Motor neuron (in vitro differentiated cells): ENCODE measurements around the gene ID3. TPM values are rescaled to one million over a fixed set of nuclear protein-coding genes. Genes with fewer than 3 reads are reported as not detected.

ENCODE experiments used
- ATAC-seq, 8 experiments: fragments of 200-7000 bp; cut with Tn5 transposase; replicated peaks in 6 of 8; 2 replicates each; pipeline ENCODE4 v1.8.0; 2021; ENCODE audit warnings: mild to moderate bottlenecking in 8 of 8, moderate library complexity in 8 of 8
- H3K27ac ChIP-seq, 2 donors: fragments of 250-450 bp; sonication (Bioruptor Pico); 2 replicates each; pipeline ENCODE4 v1.9.0; 2021; ENCODE audit warnings: antibody characterized with exemption in 2 of 2, mild to moderate bottlenecking in 2 of 2, moderate library complexity in 1 of 2
- H3K4me1 ChIP-seq, 2 donors: fragments of 250-450 bp; sonication (Bioruptor Pico); replicated peaks in 1 of 2; 2 replicates each; pipeline ENCODE4 v1.6.1; 2021; ENCODE audit warnings: antibody characterized with exemption in 2 of 2, mild to moderate bottlenecking in 2 of 2, moderate library complexity in 1 of 2
- H3K4me3 ChIP-seq, 5 donors: fragments of 250-450 bp; sonication (Bioruptor Pico); 2 replicates each; pipeline ENCODE4 v1.9.0; 2021; ENCODE audit warnings: antibody characterized with exemption in 5 of 5, mild to moderate bottlenecking in 5 of 5, moderate library complexity in 4 of 5
- WGBS, 10 experiments: fragments of 450-650 bp; shearing (Covaris generic); methylation state at CpG; one replicate each; pipeline ENCODE4 v1.0.0; 2022; 5-methylcytosine and 5-hydroxymethylcytosine counted together
- in situ Hi-C, 9 experiments: fragments of 400-800 bp; cut with MboI; loops; one replicate each; pipeline ENCODE4 v1.15.0; 2021; ENCODE audit warnings: low sequenced_read_pairs in 9 of 9, low pct_unique_long_range_greater_than_20kb in 2 of 9; ENCODE audit not compliant: unreplicated experiment in 9 of 9
- total RNA-seq, 8 experiments: library from RNA; unstranded; fragments of 300-600 nt; gene quantifications; 2 replicates each; pipeline versions ENCODE4 v1.2.3 to v1.2.4, GENCODE V29; 2022

The ID3 gene
- total RNA-seq, 8 experiments from 2014 or later = 13.9 to 277 (median 70.3) TPM

DNA sequence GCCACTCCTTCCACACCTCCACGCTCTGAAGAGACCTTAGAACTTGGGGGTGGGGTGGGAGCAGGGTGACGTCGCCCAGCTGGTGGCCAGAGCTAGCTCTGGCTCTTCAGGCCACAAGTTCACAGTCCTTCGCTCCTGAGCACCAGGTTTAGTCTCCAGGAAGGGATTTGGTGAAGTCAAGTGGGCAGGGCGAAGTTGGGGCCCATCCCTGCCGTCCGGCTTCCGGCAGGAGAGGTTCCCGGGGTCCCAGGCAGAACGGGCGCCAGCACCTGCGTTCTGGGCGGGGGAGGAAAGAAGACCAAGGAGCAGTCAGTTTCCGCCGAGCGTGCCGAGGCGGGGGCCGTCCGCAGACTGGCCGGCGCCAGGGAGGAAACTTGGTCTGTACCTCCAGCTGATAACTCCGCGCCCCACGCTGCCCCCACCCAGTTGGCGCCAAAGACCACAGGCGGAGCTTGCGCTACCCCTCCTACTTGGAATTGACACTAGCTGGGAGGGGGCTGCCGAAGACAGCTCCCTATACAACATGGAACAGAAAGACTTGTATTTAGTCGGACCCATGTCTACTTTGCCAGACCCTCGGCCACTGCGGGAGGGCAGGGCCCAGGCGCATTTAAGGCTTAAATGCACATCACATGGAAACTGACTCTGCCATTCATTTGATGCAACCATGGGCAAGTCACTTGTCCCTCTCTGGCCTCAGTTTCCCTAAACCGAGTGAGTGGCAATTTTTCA, 995 bp downstream of the ID3 start:
- H3K4me3 ChIP-seq = peak overlapping the region; percentile 41 to 75 (median 55)
- no peak for ATAC-seq
- H3K27ac ChIP-seq = no peak overlapping the region
- in situ Hi-C loops = no loop called here
- peaks cover 41 to 61% of the 10 kb centered on the region in 2 donors for H3K4me1 ChIP-seq
- 0 to 12% (median 3%) methylated on average over 1 to 15 of the region's 34 CpGs for WGBS, 10 experiments

DNA sequence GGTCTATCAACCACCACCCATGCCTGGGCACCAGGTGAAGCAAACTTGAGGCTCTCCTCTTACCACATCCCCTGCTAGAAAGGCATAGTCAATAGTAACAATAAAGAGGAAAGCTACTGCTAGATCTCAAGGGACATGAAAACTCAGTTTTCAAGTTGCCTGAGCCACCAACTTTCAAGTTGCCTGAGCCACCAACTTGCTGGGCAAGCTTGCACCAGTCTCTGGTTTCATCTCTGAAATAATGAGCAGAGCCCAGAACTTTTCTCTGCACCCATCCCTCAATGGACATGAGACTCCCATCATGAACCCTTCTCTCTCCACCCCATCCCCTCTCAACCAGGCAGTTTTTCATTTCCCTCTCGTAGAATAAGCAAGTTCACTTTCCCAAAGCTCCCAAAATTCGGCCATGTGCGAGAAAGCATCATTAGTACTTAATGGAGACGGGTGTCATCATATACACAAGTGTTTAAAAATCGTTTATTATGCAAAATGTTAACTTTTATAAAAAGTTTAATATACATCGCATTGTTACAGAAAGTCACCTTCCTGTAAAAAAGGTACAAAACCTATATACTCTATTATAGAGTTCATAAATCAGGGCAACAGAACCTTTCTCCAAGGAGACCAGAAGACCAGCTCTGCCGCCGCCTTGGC, 1.7 kb downstream of the ID3 start:
- Histone ChIP-seq H3K4me1 (peaks cover 35 to 55% of the 10 kb centered on the region in 2 donors), H3K27ac (no peak overlapping the region), H3K4me3 (peak overlapping the region in 4 of 5 donors; percentile 41 to 75 (median 64))
- no peak for ATAC-seq
- in situ Hi-C loops = no loop called here
- 23 to 100% (median 44%) methylated on average over 2 to 8 of the region's 8 CpGs; no CpG with 5 or more reads in 2 of the 10 experiments for WGBS, 10 experiments

DNA sequence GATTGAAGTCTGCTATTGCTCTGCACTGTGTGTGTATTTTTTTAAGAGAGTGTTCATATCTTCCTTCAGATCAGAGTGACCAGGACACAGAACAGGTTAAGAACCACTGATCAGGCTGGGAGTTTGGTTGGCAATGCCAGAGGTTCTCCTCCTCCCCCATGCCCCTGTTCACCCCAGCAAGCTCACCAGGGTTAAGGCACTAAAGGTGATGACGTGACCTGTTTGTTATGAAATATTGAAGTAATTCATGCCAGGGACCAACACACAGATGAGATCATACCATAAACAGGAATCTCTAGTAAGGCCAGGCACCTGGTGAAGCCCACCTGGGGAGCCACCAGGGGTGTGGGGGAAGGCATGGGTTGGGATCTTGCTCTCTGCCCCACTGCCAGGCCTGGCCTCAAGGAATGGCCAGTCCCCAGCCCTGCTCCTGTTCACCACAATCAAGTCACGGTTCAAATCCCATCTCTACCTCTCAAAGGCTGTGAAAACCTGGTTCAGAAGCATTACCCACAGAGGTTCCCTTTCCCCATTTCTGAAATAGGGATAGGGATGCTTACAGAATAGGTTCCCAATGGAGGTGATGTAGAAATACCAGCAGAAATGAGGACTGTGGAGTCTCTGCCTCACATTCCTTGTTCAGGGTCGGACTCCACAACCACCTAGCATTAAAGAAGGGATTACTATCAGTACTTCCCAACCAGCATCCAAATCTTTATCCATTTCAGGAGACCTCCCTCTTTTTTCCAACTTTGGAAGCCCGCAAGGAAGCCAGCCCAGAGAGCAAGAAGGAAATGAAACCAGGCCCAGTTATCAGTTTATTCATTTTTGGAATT, 2.4 kb downstream of the ID3 start:
- no peak overlapping the region for H3K27ac ChIP-seq
- ATAC-seq = peak in 1 of 8 experiments; percentile 0
- peak overlapping the region in 2 of 5 donors; percentile 55 to 75 for H3K4me3 ChIP-seq
- in situ Hi-C loops = no loop called here
- H3K4me1 ChIP-seq = peaks cover 30 to 52% of the 10 kb centered on the region in 2 donors
- WGBS, 10 experiments = 50 to 100% (median 94%) methylated on average over 1 to 4 of the region's 4 CpGs; no CpG with 5 or more reads in 3 of the 10 experiments

DNA sequence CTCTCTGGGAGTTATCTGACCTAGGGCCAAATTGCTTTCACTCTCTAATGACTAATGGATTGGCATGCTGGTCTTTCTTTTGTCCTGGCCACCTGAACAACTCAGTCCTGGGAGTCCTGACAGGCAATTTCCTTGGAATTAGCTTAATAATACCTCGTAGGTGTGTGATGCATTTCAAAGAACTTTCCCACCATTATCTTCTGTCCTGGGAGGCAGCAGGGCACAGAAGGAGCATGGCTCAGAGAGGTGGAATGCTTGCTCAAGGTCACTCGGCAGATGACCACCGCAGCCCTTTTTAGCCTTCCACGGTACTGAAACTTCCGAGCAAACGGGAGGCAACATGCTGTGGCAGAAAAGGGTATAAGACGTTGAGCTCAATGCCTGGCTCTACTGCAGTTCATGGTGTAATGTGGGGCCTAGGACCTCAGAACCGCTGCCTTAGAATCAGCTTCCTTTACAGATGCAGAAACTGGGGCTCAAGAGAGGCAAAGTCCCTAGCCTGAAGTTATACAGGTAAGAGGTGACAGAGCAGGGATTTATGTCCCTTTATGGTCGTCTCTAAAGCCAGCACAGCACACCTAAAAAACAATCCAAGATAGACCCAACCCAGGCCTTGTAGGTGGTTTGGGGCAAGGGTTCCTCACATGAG, 3.2 kb downstream of the ID3 start:
- ATAC-seq = peak in 1 of 8 experiments; percentile 0
- no peak overlapping the region for H3K4me3 ChIP-seq
- no peak overlapping the region for H3K27ac ChIP-seq
- in situ Hi-C loops = no loop called here
- peaks cover 26 to 45% of the 10 kb centered on the region in 2 donors for H3K4me1 ChIP-seq
- 13 to 100% (median 37%) methylated on average over 1 to 9 of the region's 9 CpGs; no CpG with 5 or more reads in 2 of the 10 experiments for WGBS, 10 experiments

DNA sequence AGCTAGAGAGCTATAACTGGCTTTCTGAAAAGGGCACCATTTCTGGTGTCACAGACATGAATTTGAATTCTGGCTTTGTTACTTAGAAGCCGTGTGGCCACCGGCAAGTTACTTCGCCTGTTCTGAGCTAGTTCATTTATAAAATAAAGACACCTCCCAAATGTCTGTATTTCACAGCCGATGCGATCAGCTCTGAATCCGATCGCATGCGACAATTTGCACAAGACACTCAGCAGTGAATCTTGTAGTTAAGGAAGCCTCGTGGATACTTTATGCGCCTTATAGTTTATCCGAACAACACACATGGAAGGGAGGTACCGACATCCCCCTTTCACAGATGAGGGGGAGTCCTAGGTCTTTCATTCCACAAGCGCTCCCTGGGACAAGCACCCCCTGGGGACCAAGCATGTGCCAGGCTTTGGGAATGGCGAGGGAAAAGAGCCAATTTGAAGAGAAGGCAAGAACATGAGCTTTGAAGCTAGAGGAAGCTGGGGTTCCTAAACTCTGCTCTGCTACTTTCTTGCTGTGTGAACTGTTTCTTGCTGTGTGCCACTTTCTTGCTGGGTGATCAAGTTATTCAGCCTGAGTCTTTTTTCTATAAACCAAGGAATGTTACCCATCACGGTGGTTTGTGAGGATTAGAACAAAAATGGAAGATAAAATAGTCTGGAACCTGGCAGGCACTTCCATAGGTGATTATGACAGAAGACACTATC, 3.9 kb downstream of the ID3 start:
- ATAC-seq = peak in 2 of 8 experiments; percentile 1 to 3
- no peak overlapping the region for H3K27ac ChIP-seq
- in situ Hi-C loops = no loop called here
- WGBS, 10 experiments = 0 to 38% (median 16%) methylated on average over 4 to 15 of the region's 15 CpGs; no CpG with 5 or more reads in 2 of the 10 experiments
- peaks cover 22 to 38% of the 10 kb centered on the region in 2 donors for H3K4me1 ChIP-seq
- peak overlapping the region; percentile 34 to 47 (median 42) for H3K4me3 ChIP-seq

DNA sequence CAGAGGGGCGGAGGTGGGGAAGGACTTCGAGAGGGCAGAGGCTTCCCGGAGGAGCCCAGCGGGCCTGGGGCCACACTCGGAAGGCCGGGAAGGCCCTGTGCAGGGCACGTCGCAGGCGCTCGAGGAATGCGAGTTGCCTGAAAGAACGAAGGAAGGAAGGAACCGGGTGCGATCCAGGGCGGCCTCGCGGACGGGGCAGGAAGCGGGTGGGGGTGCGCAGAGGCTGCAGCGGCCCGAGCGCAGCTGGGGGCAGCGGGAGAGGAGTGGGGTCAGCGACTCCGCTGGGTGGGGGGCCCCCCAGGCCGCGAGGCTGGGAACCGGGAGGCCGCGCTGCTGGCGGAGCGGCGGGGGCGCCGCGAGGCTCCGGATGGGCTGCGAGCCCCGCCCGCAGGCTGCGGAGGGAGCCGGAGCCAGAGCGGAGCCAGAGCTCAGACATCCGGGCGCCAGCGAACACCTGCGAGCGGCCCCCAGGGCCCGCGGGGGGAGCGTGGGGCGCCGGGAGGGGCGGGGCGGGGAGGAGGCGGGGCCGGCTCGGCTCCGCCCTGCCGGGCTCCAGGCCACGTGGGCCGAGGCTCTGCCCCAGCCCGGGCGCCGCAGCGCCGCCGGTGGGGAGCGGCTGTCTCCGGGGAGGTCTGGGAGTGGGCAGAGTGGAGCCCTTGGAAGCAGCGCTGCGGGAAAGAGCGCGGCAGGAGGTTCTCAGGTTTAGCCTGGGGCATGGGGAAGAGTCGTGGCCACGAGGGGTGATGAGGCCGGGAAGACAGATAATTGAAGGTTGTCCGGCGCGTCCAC, 4.6 kb downstream of the ID3 start:
- in situ Hi-C loops = loop anchor here in 2 of 9 experiments (5.0 kb wide), 1 partner anchor 83 kb away; no protein-coding TSS in a partner anchor
- WGBS, 10 experiments = 0 to 20% (median 5%) methylated on average over 2 to 14 of the region's 81 CpGs; no CpG with 5 or more reads in 3 of the 10 experiments
- H3K27ac ChIP-seq = peak overlapping the region; percentile 60 to 81
- H3K4me3 ChIP-seq = peak overlapping the region; percentile 34 to 47 (median 42)
- peak; percentile 50 to 86 (median 84) for ATAC-seq
- H3K4me1 ChIP-seq = peaks cover 17 to 33% of the 10 kb centered on the region in 2 donors

DNA sequence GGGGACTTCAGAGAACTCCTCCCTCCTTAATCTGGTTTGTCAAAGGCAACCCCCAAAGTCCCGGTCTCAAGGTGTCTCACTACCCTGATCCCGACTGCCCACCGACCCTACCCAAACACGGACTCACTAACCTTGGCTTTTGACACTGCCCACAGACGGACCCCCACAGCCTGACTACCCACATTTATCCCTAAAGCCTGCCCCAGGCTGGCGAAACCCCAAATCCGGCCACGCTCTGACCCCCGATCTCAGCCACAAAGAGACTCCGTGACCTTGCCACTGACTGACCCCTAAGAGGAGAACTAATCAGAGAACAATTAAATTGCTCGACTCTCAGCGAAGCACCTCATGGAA, 5.2 kb downstream of the ID3 start:
- 17 to 100% (median 48%) methylated on average over 1 to 10 of the region's 12 CpGs; no CpG with 5 or more reads in 3 of the 10 experiments for WGBS, 10 experiments
- no peak for ATAC-seq
- in situ Hi-C loops = loop anchor here in 2 of 9 experiments (5.0 kb wide), 1 partner anchor 83 kb away; no protein-coding TSS in a partner anchor
- Histone ChIP-seq H3K4me3 (peak overlapping the region; percentile 34 to 47 (median 42)), H3K27ac (peak overlapping the region in 1 of 2 donors; percentile 81), H3K4me1 (peaks cover 17 to 33% of the 10 kb centered on the region in 2 donors)

DNA sequence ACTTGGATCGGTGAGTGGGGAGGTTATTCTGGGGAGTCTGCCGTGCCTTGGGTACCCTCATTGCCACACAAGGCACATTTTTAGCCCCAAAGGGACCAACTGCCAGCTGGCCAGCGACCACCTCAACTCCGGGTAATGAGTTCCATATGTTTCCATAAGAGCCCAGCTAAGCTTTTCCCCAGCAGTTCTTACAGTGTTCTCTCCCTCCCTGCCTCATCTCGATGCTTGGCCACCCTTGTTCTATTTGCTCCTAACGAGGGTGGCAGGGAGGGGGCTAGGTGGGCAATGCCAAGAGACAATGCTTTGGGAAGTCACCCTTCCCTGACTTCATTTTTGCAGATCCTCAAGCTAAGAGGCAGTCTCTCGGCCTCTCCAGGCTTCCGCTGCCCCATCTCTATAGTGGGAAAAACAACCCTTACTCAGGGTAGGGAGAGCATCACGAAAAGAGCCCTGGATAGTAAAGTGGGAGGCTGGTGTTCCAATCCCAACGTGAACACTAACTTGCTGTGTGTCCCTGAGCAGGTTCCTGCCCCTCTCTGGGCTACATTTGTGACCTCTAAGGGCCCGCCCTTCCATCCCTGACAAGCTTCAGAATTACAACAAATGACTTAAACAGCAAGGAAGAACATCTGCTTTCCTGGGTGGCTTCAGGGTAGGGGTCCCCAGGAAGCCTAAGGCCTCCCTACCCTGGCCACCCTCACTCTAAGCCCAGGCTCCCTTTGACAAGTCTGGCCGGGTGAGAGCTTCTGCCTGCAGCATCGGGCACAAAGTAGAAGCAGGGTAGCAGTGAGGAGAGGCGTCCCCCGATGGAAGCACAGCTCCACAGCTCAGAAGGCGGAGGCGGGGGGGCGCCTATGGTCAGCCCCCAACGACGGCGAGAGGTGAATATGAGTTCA, 5.8 kb downstream of the ID3 start:
- no peak for ATAC-seq
- in situ Hi-C loops = loop anchor here in 2 of 9 experiments (5.0 kb wide), 1 partner anchor 84 kb away; no protein-coding TSS in a partner anchor
- Histone ChIP-seq H3K4me1 (peaks cover 17 to 33% of the 10 kb centered on the region in 2 donors), H3K27ac (no peak overlapping the region), H3K4me3 (no peak overlapping the region)
- 46 to 92% (median 78%) methylated on average over 2 to 14 of the region's 21 CpGs for WGBS, 10 experiments

DNA sequence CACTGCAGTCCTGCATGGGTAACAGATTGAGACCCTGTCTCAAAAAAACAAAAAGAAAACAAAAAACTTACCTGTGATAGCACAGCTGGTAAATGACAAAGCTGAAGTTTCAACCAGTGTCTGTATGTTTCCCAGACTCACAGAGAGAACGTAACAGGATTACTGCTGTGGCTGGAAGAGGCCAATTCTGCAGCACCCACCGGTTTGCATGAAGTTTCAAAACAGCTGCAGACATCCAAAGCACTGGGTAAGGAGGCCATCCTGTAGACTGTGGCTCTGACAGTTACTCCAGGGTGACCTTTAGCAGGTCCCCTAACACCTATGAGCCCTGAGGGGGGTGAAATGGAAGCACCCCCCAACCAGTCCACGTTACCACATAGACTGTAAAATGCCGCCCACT, 7.5 kb downstream of the ID3 start:
- Histone ChIP-seq H3K4me3 (no peak overlapping the region), H3K27ac (no peak overlapping the region), H3K4me1 (peaks cover 17 to 27% of the 10 kb centered on the region in 2 donors)
- 0 to 100% (median 67%) methylated on average over 1 to 4 of the region's 4 CpGs; no CpG with 5 or more reads in 4 of the 10 experiments for WGBS, 10 experiments
- in situ Hi-C loops = loop anchor here in 2 of 9 experiments (5.0 kb wide), 1 partner anchor 85 kb away; no protein-coding TSS in a partner anchor
- no peak for ATAC-seq

DNA sequence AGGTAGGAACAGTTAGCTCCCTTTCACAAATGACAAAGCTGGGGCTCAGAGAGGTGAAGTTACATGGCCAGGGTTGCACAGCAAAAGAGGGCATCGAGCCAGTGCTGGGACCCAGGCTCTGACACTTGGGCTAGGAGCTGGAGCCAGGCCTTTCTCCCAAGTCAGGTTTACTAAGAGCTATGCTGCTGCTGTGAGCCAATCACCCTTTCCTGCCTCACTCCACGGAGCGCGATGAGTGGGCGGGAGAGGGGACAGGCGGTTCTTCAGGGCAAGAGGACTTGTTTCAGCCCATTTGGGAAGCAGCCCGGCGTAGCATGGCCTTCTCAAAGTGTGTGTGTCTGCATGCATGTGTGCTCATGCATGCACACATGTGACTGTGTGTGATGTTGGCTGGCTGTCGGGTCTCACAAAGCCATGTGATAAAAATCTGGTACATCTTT, 10.6 kb downstream of the ID3 start:
- Histone ChIP-seq H3K4me1 (peaks cover 5 to 8% of the 10 kb centered on the region in 2 donors), H3K27ac (no peak overlapping the region), H3K4me3 (no peak overlapping the region)
- in situ Hi-C loops = loop anchor here in 6 of 9 experiments (5.0 to 10.0 kb wide), 3 partner anchors 86 to 96 kb away; no protein-coding TSS in a partner anchor
- ATAC-seq = peak in 2 of 8 experiments; percentile 13 to 33
- 0 to 92% (median 79%) methylated on average over 1 to 9 of the region's 9 CpGs for WGBS, 10 experiments
